Pancreas (tissue), 10 donors: Measurements from ENCODE around the gene KRT5. TPM values are rescaled to one million over a fixed set of nuclear protein-coding genes. Genes with fewer than 3 reads are reported as not detected.

ENCODE experiments used
- ATAC-seq, 4 donors: fragments of 200-7000 bp; cut with Tn5 transposase; one replicate each; pipeline versions ENCODE4 v1.8.0 to v1.9.1; 2020; ENCODE audit warnings: mild to moderate bottlenecking in 4 of 4, moderate library complexity in 4 of 4
- DNase-seq, 6 donors: peaks; one replicate each; pipeline ENCODE4 v3.0.0-alpha.2; 2020
- FAIRE-seq: peaks from 2 replicates; lab custom pipeline; 2012; peaks lifted over from hg19 to GRCh38; lab: Jason Lieb, UNC
- H3K27ac ChIP-seq, 4 donors: fragments of 200-600 bp; sonication (generic); 1 replicate in 3 of 4; 2 replicates in 1 of 4; pipeline versions ENCODE4 v1.5.0 to v1.8.0; 2020
- H3K27me3 ChIP-seq, 4 donors: fragments of 200-600 bp; one replicate each; pipeline ENCODE4 v1.8.0; 2021
- H3K36me3 ChIP-seq, 3 donors: fragments of 200-600 bp; sonication (generic) in 1 of 3; one replicate each; pipeline versions ENCODE4 v1.5.0 to v1.8.0; 2020 to 2021
- H3K4me1 ChIP-seq, 3 donors: fragments of 200-600 bp; one replicate each; pipeline ENCODE4 v1.8.0; 2021
- H3K4me3 ChIP-seq, 4 donors: fragments of 200-600 bp; sonication (generic) in 2 of 4; one replicate each; pipeline versions ENCODE4 v1.5.0 to v1.8.0; 2020 to 2021
- H3K9me3 ChIP-seq, 4 donors: fragments of 200-600 bp; one replicate each; pipeline ENCODE4 v1.8.0; 2021
- WGBS, 2 donors: extraction: QIAGEN DNeasy Blood & Tissue Kit; methylation state at CpG; one replicate each; pipeline ENCODE4 v1.1.7; 2013; 5-methylcytosine and 5-hydroxymethylcytosine counted together
- intact Hi-C, 3 donors: fragments of 100-400 bp; cut with DNase I; formaldehyde crosslinking; loops; one replicate each; pipeline versions ENCODE4 v1.11.1 to v1.14.2; 2022
- polyA plus RNA-seq, 2 donors: library from polyadenylated mRNA; stranded (reverse); fragments of 200-250 nt; gene quantifications; one replicate each; pipeline ENCODE4 v1.2.3, GENCODE V29; 2013
- total RNA-seq, 6 donors: library from RNA; stranded (reverse); fragmentation: NEBNext Ultra II Directional in 4 of 6; extraction: Animal tissue kit (Norgen Biotek cat#: 25700) in 4 of 6; gene quantifications; one replicate each; pipeline versions ENCODE4 v1.2.1 to v1.2.4, GENCODE V29; 2021 to 2023
- TF ChIP-seq, protein P1 (sequence below), 4 donors: fragments of 200-600 bp; sonication (generic) in 3 of 4; IDR thresholded peaks; one replicate each; pipeline versions ENCODE4 v1.5.0 to v1.8.0; 2021; ENCODE audit warnings: antibody characterized with exemption in 4 of 4
- donor health status: healthy with polysubstance abuse.
- donor health status: DM: no; HTN: no; CAD: no; lungs with moderate emphysema.
- donor health status: DM: no; HTN: no; CAD: no.
- donor health status: control.
- donor health status: control.
- donor health status: Bipolar disorder and iron deficiency.
- donor health status: DM: yes; HTN: yes; CAD: no.
- donor health status: DM: no; HTN: no; CAD: no.
- donor health status: DM: no; HTN: no; CAD: no.
- donor health status: DM: yes; HTN: yes; CAD: no.

The KRT5 gene
- total and polyA plus RNA-seq, 8 donors, result 0.51 to 5.8 (median 1.5) TPM

DNA sequence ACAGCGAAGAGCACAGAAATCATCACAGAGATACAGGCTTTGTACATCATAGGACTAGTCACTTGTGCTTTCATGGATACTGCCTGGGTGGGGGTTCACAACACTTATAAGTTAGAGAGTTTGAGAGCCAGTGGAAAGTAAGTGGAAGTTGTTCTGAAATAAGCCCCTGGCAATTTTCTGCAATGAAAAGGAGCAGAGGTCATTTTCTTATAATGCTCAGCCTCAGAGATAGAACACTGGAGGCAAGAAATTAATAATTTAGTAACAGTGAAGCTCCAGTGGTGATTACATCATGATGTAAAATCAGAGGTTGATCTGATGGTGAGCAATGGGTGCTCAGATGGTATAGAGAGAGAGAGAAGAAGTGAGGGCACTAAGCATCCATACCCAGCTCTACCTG, 33.0 kb downstream of the KRT5 start:
- no peaks in the 10 kb centered on the region for H3K27me3 ChIP-seq
- H3K9me3 ChIP-seq, result no peaks in the 10 kb centered on the region
- TF ChIP-seq, protein P1, sequence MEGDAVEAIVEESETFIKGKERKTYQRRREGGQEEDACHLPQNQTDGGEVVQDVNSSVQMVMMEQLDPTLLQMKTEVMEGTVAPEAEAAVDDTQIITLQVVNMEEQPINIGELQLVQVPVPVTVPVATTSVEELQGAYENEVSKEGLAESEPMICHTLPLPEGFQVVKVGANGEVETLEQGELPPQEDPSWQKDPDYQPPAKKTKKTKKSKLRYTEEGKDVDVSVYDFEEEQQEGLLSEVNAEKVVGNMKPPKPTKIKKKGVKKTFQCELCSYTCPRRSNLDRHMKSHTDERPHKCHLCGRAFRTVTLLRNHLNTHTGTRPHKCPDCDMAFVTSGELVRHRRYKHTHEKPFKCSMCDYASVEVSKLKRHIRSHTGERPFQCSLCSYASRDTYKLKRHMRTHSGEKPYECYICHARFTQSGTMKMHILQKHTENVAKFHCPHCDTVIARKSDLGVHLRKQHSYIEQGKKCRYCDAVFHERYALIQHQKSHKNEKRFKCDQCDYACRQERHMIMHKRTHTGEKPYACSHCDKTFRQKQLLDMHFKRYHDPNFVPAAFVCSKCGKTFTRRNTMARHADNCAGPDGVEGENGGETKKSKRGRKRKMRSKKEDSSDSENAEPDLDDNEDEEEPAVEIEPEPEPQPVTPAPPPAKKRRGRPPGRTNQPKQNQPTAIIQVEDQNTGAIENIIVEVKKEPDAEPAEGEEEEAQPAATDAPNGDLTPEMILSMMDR (IDR thresholded peaks at IDR 0.05), result no peak
- H3K27ac ChIP-seq, result no peak overlapping the region
- H3K36me3 ChIP-seq, result no peaks in the 10 kb centered on the region
- DNase-seq, result no peak
- no peak for ATAC-seq
- no peak for FAIRE-seq
- no peaks in the 10 kb centered on the region for H3K4me1 ChIP-seq
- intact Hi-C loops, result no loop called here
- 0 to 43% methylated on average over 1 of the region's 1 CpG for WGBS, 2 donors
- no peak overlapping the region for H3K4me3 ChIP-seq

DNA sequence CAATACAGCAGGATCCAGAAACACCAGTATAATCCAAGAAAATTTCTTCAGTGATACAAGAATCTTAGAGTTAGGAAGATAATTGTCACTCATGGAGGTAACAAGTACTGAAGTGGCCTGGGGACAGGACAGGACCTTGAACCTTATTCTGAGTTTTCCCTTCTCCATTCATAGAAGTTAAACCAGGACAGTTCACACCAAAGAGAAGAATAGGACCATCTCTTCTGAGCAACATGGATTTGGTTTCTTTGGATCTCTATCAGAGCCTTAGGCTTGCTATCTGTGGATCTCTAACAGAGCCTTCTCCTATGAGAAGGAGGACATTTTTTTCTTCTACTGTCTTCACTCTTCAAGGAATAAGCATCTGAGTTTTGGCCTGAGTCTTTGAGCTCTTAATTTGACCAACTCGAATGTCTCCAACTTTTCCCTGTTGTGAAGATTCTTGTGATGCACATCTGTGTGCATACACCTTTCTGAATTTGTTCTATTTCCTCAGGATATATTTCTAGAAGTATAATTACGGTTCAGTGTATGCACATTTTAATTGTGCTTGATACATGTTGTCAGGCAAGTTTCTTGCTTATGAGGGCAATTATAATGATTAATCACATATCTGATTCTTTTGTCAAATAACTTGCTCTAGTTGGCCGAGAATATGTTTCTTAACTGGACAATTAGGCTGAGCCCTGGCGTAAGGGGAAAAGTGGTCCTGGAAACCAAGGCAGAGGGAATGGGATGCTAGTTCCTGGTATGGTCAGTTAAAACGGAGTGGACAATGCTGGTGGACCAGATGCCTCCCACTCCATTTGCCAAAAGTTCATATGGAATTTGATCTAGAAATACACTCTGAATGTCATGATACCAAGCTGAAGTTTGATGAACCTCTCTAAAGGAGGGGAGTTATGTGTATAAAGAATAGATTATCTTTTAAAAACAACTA, 33.8 kb downstream of the KRT5 start:
- WGBS, 2 donors, result 62 to 68% methylated on average over 5 of the region's 5 CpGs
- Histone ChIP-seq H3K27me3 (no peaks in the 10 kb centered on the region), H3K36me3 (no peaks in the 10 kb centered on the region), H3K4me1 (no peaks in the 10 kb centered on the region), H3K9me3 (no peaks in the 10 kb centered on the region), H3K4me3 (no peak overlapping the region), H3K27ac (no peak overlapping the region)
- no peak for FAIRE-seq
- intact Hi-C loops, result no loop called here
- TF ChIP-seq, protein P1 (IDR thresholded peaks at IDR 0.05), result no peak
- no peak for DNase-seq
- no peak for ATAC-seq

DNA sequence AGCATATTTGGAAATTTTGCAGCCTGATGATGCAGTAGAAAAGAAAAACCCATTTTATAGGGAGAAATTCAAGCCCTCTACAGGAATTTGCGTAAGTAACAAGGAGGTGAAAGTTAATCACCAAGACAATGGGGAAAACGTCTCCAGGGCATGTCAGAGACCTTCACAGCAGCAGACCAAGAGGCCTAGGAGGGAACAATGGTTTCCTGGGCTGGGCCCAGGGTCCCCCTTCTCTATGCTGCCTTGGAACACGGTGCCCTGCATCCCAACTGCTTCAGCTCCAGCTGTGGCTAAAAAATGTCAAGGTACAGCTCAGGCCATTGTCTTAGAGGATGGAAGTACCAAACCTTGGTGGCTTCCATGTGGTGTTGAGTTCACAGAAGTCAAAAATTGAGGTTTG, 40.1 kb downstream of the KRT5 start:
- H3K36me3 ChIP-seq, result no peaks in the 10 kb centered on the region
- intact Hi-C loops, result no loop called here
- no peak for FAIRE-seq
- H3K27me3 ChIP-seq, result no peaks in the 10 kb centered on the region
- H3K9me3 ChIP-seq, result no peaks in the 10 kb centered on the region
- no peak for ATAC-seq
- WGBS, 2 donors, result 54 to 56% methylated on average over 3 of the region's 3 CpGs
- no peak for DNase-seq
- no peak overlapping the region for H3K4me3 ChIP-seq
- no peaks in the 10 kb centered on the region for H3K4me1 ChIP-seq
- TF ChIP-seq, protein P1 (IDR thresholded peaks at IDR 0.05), result no peak
- no peak overlapping the region for H3K27ac ChIP-seq

DNA sequence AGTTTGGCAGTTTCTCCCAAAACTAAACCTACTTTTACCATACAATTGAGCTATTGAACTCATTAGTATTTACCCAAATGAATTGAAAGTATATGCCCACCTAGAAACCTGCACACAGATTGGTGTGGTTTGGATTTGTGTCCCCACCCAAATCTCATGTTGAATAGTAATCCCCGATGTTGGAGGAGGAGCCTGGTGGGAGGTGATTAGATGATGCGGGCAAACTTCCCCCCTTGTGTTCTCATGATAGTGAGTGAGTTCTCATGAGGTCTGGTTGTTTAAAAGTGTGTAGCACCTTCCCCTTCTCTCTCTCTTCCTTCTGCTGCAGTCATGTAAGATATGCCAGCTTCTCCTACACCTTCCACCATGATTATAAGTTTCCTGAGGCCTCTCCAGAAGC, 42.5 kb downstream of the KRT5 start:
- FAIRE-seq (no peak), ATAC-seq (no peak), DNase-seq (no peak)
- TF ChIP-seq, protein P1 (IDR thresholded peaks at IDR 0.05), result no peak
- intact Hi-C loops, result no loop called here
- H3K36me3 ChIP-seq, result no peaks in the 10 kb centered on the region
- WGBS, 2 donors, result 45 to 58% methylated on average over 2 of the region's 2 CpGs
- no peak overlapping the region for H3K27ac ChIP-seq
- H3K4me3 ChIP-seq, result no peak overlapping the region
- H3K4me1 ChIP-seq, result no peaks in the 10 kb centered on the region
- no peaks in the 10 kb centered on the region for H3K27me3 ChIP-seq
- no peaks in the 10 kb centered on the region for H3K9me3 ChIP-seq

DNA sequence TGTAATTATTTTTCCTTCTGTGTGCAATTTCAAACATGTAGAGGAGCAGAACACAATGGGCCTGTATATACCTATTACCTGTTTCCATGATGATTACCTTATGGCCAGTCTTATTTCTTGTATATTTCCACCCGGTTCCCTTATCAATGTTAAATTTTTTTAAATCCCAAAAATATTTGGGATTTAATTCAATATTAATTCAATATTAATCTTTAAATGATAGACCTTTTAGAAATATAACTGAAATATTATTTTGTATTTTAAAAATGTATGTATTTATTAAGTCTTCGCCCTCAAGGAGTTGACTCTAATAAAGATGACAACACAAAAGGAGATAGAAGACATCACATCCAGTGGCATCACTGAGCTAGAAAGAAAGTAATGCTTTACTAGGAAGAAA, 46.0 kb downstream of the KRT5 start:
- 94 to 95% methylated on average over 2 of the region's 2 CpGs for WGBS, 2 donors
- TF ChIP-seq, protein P1 (IDR thresholded peaks at IDR 0.05), result no peak
- ATAC-seq (no peak), FAIRE-seq (no peak), DNase-seq (no peak)
- H3K27ac ChIP-seq, result no peak overlapping the region
- H3K36me3 ChIP-seq, result no peaks in the 10 kb centered on the region
- no peaks in the 10 kb centered on the region for H3K27me3 ChIP-seq
- no peak overlapping the region for H3K4me3 ChIP-seq
- no peaks in the 10 kb centered on the region for H3K9me3 ChIP-seq
- intact Hi-C loops, result no loop called here
- H3K4me1 ChIP-seq, result no peaks in the 10 kb centered on the region
